NT2/D1 (cell line): Measurements from ENCODE around the gene ZACN.

Experiments
- DNase-seq: peaks from one replicate; pipeline ENCODE4 v3.0.0-alpha.2; 2011; ENCODE audit warnings: low read depth, low spot score
- H3K27me3 ChIP-seq: 2 replicates; pipeline ENCODE4 v1.6.0; 2011; ENCODE audit warnings: mild to moderate bottlenecking; ENCODE audit not compliant: insufficient read length, insufficient read depth
- H3K36me3 ChIP-seq: 2 replicates; pipeline ENCODE4 v1.6.1; 2011; ENCODE audit warnings: mild to moderate bottlenecking, low read length, mixed read lengths; ENCODE audit not compliant: insufficient read depth, insufficient read length
- H3K4me1 ChIP-seq: 2 replicates; pipeline ENCODE4 v1.5.1; 2011; ENCODE audit not compliant: insufficient read depth, insufficient read length
- H3K4me3 ChIP-seq: 2 replicates; pipeline ENCODE4 v1.5.1; 2011; ENCODE audit warnings: low read depth; ENCODE audit not compliant: insufficient read length
- H3K9ac ChIP-seq: 2 replicates; pipeline ENCODE4 v1.6.0; 2011; ENCODE audit warnings: low read depth; ENCODE audit not compliant: insufficient read length
- H3K9me3 ChIP-seq: 2 replicates; pipeline ENCODE4 v1.5.1; 2011; ENCODE audit warnings: mild to moderate bottlenecking, low read length; ENCODE audit not compliant: insufficient read depth
- SUZ12 ChIP-seq: IDR thresholded peaks from 2 replicates; pipeline ENCODE4 v1.6.1; 2011; ENCODE audit not compliant: insufficient read length, insufficient read depth; ENCODE audit errors: extremely low read depth
- YY1 ChIP-seq: IDR thresholded peaks from 2 replicates; pipeline ENCODE4 v1.6.1; 2011; ENCODE audit not compliant: insufficient read length, insufficient read depth
- ZNF274 ChIP-seq: IDR thresholded peaks from 2 replicates; pipeline ENCODE4 v1.6.1; 2011; ENCODE audit warnings: mild to moderate bottlenecking, low read depth, low read length

The ZACN gene

DNA sequence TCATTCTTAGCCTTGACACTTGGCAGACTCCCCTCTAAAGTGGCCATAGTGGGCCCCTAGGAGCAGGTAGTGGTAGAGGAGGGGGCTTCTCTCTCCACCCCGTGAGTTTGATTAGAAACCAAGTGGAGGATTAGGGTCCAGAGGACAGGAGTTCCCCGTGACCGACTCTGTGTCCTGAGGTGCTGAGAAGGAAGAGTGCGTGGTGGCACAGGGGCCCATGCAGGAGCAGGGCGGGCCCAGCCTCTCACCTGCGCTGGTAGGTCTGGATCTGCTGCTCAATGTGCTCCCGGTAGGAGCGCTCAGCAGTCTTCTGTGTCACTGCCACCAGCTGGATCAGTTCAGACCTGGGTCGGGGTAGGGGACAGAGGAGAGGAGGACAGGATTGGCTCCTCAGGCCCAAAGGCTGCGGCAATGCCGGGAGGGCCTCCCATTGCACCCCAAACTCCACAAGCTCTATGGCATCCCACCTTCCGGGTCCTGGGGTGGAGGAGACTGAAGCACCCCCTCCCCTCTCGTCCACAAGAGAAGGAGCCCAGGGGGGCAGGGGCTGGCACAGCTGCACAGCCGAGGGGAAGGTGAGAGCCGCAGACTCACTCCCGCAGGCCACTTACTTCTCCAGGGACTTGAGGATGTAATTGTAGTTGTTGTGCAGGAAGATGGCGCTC is 6.2 kb downstream of the ZACN start:
- Histone ChIP-seq H3K9ac (no peak overlapping the region), H3K4me1 (peaks cover 21% of the 10 kb centered on the region), H3K27me3 (no peaks in the 10 kb centered on the region), H3K4me3 (no peak overlapping the region), H3K9me3 (no peaks in the 10 kb centered on the region), H3K36me3 (peaks cover 88% of the 10 kb centered on the region)
- no peak for DNase-seq
- TF ChIP-seq YY1: no peak
- no peak for TF ChIP-seq SUZ12
- no peak for TF ChIP-seq ZNF274

DNA sequence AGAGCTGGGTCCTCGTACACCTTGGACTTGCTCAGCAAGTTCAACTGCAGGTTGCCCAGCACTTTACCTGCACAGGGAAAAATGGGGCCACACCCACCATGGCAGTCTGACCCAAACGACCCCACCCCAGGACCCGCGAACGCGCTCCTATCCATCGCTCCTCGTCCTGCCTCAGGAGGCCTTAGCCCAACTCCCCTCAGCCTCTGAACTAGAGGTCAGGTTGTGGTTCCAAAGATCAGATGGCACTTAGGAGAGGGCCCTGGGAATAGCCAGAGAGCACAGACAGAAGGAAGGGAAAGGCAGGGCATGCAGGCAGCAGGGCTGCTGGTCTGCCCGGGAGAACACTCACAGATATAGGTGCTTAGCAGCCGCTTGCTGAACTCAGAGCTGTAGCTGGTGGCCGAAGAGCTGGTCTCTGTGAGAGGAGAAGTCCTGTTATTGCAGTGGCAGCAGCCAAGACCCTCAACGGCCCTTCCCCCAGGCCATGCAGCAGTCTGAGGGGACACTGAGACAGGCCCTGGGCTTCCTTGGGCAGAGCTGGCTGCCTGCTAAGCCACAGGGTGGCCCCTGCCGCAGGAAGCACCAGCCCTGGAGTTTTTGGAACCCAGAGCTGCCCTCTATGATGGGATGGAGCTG is 6.9 kb downstream of the ZACN start:
- no peaks in the 10 kb centered on the region for H3K27me3 ChIP-seq
- TF ChIP-seq SUZ12 (no peak), ZNF274 (no peak), YY1 (no peak)
- peaks cover 16% of the 10 kb centered on the region for H3K4me1 ChIP-seq
- H3K9ac ChIP-seq: no peak overlapping the region
- no peaks in the 10 kb centered on the region for H3K9me3 ChIP-seq
- H3K4me3 ChIP-seq: no peak overlapping the region
- DNase-seq: no peak
- peaks cover 94% of the 10 kb centered on the region for H3K36me3 ChIP-seq

DNA sequence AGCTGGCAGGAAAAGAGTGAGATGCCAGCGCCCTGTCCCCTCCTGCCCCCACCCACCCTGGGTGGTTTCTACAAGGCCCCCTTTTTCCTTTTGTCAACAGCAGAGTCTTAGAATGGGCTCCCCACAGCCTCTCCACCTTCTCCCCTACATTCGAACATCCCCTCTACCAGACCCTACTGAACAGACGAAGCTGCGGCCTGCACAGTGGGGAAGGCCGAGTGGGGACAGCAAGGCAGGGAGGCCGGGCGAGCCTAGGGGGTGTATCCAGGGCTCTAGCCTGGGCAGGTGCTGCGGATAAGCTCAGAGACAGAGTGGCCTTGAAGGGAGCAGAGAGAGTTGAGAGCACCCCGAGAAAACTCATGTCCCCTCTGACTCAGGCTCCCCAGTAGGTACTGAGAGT is 7.4 kb downstream of the ZACN start:
- no peak for DNase-seq
- H3K27me3 ChIP-seq: no peaks in the 10 kb centered on the region
- no peak overlapping the region for H3K4me3 ChIP-seq
- H3K9ac ChIP-seq: no peak overlapping the region
- peaks cover 16% of the 10 kb centered on the region for H3K4me1 ChIP-seq
- TF ChIP-seq YY1 (no peak), SUZ12 (no peak), ZNF274 (no peak)
- no peaks in the 10 kb centered on the region for H3K9me3 ChIP-seq
- H3K36me3 ChIP-seq: peaks cover 99% of the 10 kb centered on the region

DNA sequence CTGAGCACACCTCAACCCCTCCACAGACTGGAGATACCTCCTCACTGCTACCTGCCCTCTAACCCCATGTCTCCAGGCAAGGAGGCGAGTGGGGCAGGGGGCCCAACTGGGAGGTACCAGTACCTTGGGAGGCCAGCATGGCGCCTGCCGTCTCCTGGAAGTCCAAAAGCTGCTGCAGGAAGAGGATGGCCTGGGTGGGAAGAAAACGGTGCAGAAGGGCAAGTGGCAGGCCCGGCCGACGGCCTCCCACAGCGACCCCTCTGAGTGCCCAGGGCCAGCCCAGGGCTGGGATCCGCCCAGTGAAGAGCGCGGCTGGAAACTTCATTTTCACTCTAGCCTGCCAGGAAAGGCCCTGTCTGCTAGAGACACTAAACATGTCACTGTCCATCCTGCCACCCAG is 8.5 kb downstream of the ZACN start:
- Histone ChIP-seq H3K36me3 (peaks cover 96% of the 10 kb centered on the region), H3K4me1 (peaks cover 16% of the 10 kb centered on the region), H3K27me3 (no peaks in the 10 kb centered on the region), H3K9me3 (no peaks in the 10 kb centered on the region), H3K4me3 (no peak overlapping the region), H3K9ac (no peak overlapping the region)
- no peak for DNase-seq
- TF ChIP-seq YY1: no peak
- TF ChIP-seq SUZ12: no peak
- TF ChIP-seq ZNF274: no peak

DNA sequence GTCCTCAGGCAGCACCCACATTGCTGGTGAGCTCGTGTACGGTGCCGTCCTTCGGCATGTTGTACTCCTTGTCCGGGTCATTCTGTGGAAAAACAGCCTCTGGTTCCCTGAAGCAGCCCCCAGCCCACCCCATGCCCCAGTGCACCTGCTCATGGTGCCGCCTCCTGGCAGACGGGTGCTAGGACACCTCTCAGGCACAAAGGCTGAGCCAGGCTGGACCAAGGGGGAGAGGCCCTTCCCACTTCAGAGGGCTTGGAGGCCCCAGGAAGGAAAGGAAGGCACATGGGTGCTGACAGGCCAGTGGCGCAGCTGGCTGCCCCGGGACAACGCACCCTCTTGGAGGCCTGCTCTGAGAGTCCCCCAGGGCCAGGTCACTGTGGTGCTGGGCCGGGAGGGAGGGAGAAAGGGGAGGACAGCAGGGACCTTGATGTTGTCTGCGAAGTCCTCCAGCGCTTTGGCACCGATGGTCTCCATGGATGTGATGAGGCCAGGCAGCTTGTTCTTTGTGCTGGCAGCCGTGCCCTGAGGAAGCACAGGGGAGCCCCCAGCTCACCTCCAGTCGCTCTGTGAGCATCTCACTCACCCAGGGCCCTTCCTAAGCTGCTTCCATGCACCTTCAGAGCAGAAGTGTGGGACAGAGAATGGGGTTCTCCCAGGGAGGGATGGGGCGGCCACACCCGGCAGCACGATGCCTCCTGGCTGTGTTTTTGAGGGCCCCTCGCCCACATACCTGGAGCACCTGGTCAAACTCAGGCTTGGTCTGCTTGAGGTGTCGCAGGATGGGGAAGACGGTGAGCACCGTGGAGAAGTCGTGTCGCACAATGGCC is 9.3 kb downstream of the ZACN start:
- peaks cover 96% of the 10 kb centered on the region for H3K36me3 ChIP-seq
- H3K9ac ChIP-seq: no peak overlapping the region
- H3K4me1 ChIP-seq: peaks cover 10% of the 10 kb centered on the region
- no peak overlapping the region for H3K4me3 ChIP-seq
- no peak for DNase-seq
- no peaks in the 10 kb centered on the region for H3K27me3 ChIP-seq
- no peaks in the 10 kb centered on the region for H3K9me3 ChIP-seq
- TF ChIP-seq ZNF274 (no peak), YY1 (no peak), SUZ12 (no peak)

DNA sequence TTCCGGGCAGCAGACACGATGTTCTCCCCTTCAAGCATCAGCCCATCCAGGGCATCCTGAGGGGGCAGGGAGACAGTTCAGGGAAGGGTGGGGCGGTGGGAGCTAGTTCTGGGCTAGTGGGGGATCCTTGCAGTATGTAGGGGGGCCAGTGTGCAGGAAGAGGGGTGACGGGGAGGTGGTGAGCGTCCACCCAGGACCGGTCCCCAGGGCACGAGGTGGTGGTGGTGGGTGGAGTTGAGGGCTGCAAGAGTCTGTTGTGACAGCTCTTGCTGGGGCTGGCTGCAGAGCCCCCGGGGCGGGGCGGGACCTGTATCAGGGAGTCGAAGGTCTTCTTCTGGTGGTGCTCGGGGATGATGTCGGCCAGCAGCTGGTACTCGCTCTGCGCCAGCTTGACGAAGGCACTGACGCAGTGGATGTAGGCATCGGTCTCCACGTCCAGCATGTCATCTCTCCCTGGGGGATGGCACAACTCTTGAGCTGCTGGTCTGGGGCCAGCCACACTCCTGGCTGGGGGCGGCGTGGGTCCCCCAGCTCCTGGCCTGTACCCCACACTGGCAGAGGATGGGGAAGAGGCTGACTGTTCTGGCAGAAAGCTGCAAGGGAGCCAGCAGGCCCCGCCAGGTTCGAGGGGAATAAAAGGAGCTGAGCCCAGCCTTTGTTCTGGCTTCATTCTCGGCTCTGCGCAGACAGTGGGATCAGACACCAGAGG is 10.0 kb downstream of the ZACN start:
- no peaks in the 10 kb centered on the region for H3K27me3 ChIP-seq
- no peak overlapping the region for H3K4me3 ChIP-seq
- H3K4me1 ChIP-seq: peaks cover 5% of the 10 kb centered on the region
- H3K9ac ChIP-seq: no peak overlapping the region
- no peak for DNase-seq
- TF ChIP-seq YY1: no peak
- TF ChIP-seq ZNF274: no peak
- TF ChIP-seq SUZ12: no peak
- H3K36me3 ChIP-seq: peaks cover 96% of the 10 kb centered on the region
- no peaks in the 10 kb centered on the region for H3K9me3 ChIP-seq
